ENCODE measurements around the gene GOLGA7B.

- TF ChIP-seq CTCF (IDR thresholded peaks at IDR 0.05; ENCODE audit: low read depth, low read length), result no peak
- TF ChIP-seq EZH2phosphoT487 (IDR thresholded peaks at IDR 0.05; ENCODE audit: low read depth), result no peak
Observed at GRCh38 chr10:97896756-97897358, 47.2 kb downstream of the GOLGA7B start.
